Tibial nerve (tissue), 4 donors: ENCODE measurements around the gene G6PC2. TPM values are rescaled to one million over a fixed set of nuclear protein-coding genes. Genes with fewer than 3 reads are reported as not detected.

Experiments
- DNase-seq, 2 donors: peaks; one replicate each; pipeline ENCODE4 v3.0.0-alpha.2; 2019; ENCODE audit warnings: low spot score in 2 of 2
- H3K27ac ChIP-seq, 4 donors: fragments of 200-600 bp; sonication (generic) in 3 of 4; one replicate each; pipeline ENCODE4 v1.5.1; 2017 to 2019; ENCODE audit warnings: mild to moderate bottlenecking in 1 of 4
- H3K27me3 ChIP-seq, 2 donors: fragments of 200-600 bp; sonication (generic) in 1 of 2; one replicate each; pipeline versions ENCODE4 v1.5.1 to v1.6.0; 2017 to 2019
- H3K36me3 ChIP-seq, 3 donors: fragments of 200-600 bp; sonication (generic); one replicate each; pipeline ENCODE4 v1.5.1; 2018 to 2019
- H3K4me1 ChIP-seq, 4 donors: fragments of 200-600 bp; sonication (generic) in 3 of 4; one replicate each; pipeline ENCODE4 v1.5.1; 2017 to 2019
- H3K4me3 ChIP-seq, 4 donors: fragments of 200-600 bp; sonication (generic) in 3 of 4; one replicate each; pipeline ENCODE4 v1.5.1; 2017 to 2019; ENCODE audit warnings: mild to moderate bottlenecking in 1 of 4, moderate library complexity in 1 of 4
- H3K9me3 ChIP-seq, 4 donors: fragments of 200-600 bp; sonication (generic) in 3 of 4; one replicate each; pipeline ENCODE4 v1.5.1; 2017 to 2019
- CTCF ChIP-seq, 5 experiments: fragments of 200-600 bp in 3 of 5; fragments of 450-650 bp in 2 of 5; sonication (generic) in 3 of 5; IDR thresholded peaks; one replicate each; pipeline ENCODE4 v1.5.1; 2016 to 2019; ENCODE audit warnings: antibody characterized with exemption in 5 of 5, mild to moderate bottlenecking in 3 of 5, moderate library complexity in 2 of 5
- EP300 ChIP-seq, 2 donors: sonication (generic); formaldehyde crosslinking; IDR thresholded peaks; one replicate each; pipeline ENCODE4 v1.6.1; 2017; ENCODE audit warnings: antibody characterized with exemption in 2 of 2, mild to moderate bottlenecking in 1 of 2
- POLR2A ChIP-seq, 2 donors: fragments of 450-650 bp; IDR thresholded peaks; one replicate each; pipeline ENCODE4 v1.6.1; 2017; ENCODE audit warnings: antibody characterized with exemption in 2 of 2, mild to moderate bottlenecking in 2 of 2, moderate library complexity in 2 of 2
- WGBS, 2 donors: methylation state at CpG; one replicate each; pipeline ENCODE4 v1.1.5; 2018; 5-methylcytosine and 5-hydroxymethylcytosine counted together
- total RNA-seq, 4 donors: library from RNA; depleted of rRNA; stranded (reverse); fragments of >200 nt; gene quantifications; one replicate each; pipeline ENCODE4 v1.1.0, GENCODE V29; 2016

G6PC2 gene
- total RNA-seq = not detected

GRCh38 chr2:168901003-168901402, at the start of gene G6PC2:
G6PC2 (plus strand) TSS chr2:168901291; CDS start chr2:168901332, 41 bp downstream.
- Histone ChIP-seq H3K36me3 (no peaks in the 10 kb centered on the region), H3K4me3 (no peak within 1 kb of the TSS), H3K27ac (no peak within 1 kb of the TSS), H3K4me1 (no peaks in the 10 kb centered on the region), H3K27me3 (no peaks in the 10 kb centered on the region), H3K9me3 (no peaks in the 10 kb centered on the region)
- 53 to 64% methylated on average over 5 of the region's 5 CpGs for WGBS, 2 donors
- DNase-seq = no peak
- no peak for TF ChIP-seq CTCF (IDR thresholded peaks at IDR 0.05)
- TF ChIP-seq POLR2A (IDR thresholded peaks at IDR 0.05) = no peak
- TF ChIP-seq EP300 (IDR thresholded peaks at IDR 0.05) = no peak

GRCh38 chr2:168851674-168852320, 49.3 kb upstream of the G6PC2 start:
- WGBS, 2 donors = 89 to 91% methylated on average over 5 of the region's 5 CpGs
- no peaks in the 10 kb centered on the region for H3K9me3 ChIP-seq
- no peaks in the 10 kb centered on the region for H3K27me3 ChIP-seq
- no peaks in the 10 kb centered on the region for H3K4me1 ChIP-seq
- H3K27ac ChIP-seq = no peak overlapping the region
- no peak for TF ChIP-seq POLR2A (IDR thresholded peaks at IDR 0.05)
- no peak for TF ChIP-seq CTCF (IDR thresholded peaks at IDR 0.05)
- no peak for TF ChIP-seq EP300 (IDR thresholded peaks at IDR 0.05)
- H3K4me3 ChIP-seq = no peak overlapping the region
- DNase-seq = no peak
- H3K36me3 ChIP-seq = no peaks in the 10 kb centered on the region

- H3K36me3 ChIP-seq = no peaks in the 10 kb centered on the region
- no peak for DNase-seq
- no peaks in the 10 kb centered on the region for H3K9me3 ChIP-seq
- no peak for TF ChIP-seq CTCF (IDR thresholded peaks at IDR 0.05)
- no peaks in the 10 kb centered on the region for H3K4me1 ChIP-seq
- no peak overlapping the region for H3K4me3 ChIP-seq
- H3K27ac ChIP-seq = no peak overlapping the region
- 32 to 65% methylated on average over 3 of the region's 3 CpGs for WGBS, 2 donors
- H3K27me3 ChIP-seq = no peaks in the 10 kb centered on the region
Observed at GRCh38 chr2:168852481-168852880, 48.6 kb upstream of the G6PC2 start.

- no peak for DNase-seq
- H3K4me3 ChIP-seq = no peak overlapping the region
- H3K36me3 ChIP-seq = no peaks in the 10 kb centered on the region
- H3K27me3 ChIP-seq = no peaks in the 10 kb centered on the region
- no peak overlapping the region for H3K27ac ChIP-seq
- 97 to 100% methylated on average over 1 of the region's 1 CpG for WGBS, 2 donors
- no peak for TF ChIP-seq POLR2A (IDR thresholded peaks at IDR 0.05)
- no peak for TF ChIP-seq EP300 (IDR thresholded peaks at IDR 0.05)
- no peak for TF ChIP-seq CTCF (IDR thresholded peaks at IDR 0.05)
- H3K4me1 ChIP-seq = no peaks in the 10 kb centered on the region
- no peaks in the 10 kb centered on the region for H3K9me3 ChIP-seq
Observed at GRCh38 chr2:168853471-168853870, 47.6 kb upstream of the G6PC2 start.

- WGBS, 2 donors = 98% methylated on average over 5 of the region's 5 CpGs
- Histone ChIP-seq H3K27ac (no peak overlapping the region), H3K4me1 (no peaks in the 10 kb centered on the region), H3K27me3 (no peaks in the 10 kb centered on the region), H3K36me3 (no peaks in the 10 kb centered on the region), H3K4me3 (no peak overlapping the region), H3K9me3 (no peaks in the 10 kb centered on the region)
- no peak for DNase-seq
- TF ChIP-seq POLR2A (IDR thresholded peaks at IDR 0.05) (no peak), EP300 (IDR thresholded peaks at IDR 0.05) (no peak), CTCF (IDR thresholded peaks at IDR 0.05) (no peak)
Observed at GRCh38 chr2:168854651-168855050, 46.4 kb upstream of the G6PC2 start.
